ENCODE data around the gene ANO10.
A peak's percentile ranks its signal among the peaks of the same experiment; 100 is the strongest.

Gene ANO10

DNA sequence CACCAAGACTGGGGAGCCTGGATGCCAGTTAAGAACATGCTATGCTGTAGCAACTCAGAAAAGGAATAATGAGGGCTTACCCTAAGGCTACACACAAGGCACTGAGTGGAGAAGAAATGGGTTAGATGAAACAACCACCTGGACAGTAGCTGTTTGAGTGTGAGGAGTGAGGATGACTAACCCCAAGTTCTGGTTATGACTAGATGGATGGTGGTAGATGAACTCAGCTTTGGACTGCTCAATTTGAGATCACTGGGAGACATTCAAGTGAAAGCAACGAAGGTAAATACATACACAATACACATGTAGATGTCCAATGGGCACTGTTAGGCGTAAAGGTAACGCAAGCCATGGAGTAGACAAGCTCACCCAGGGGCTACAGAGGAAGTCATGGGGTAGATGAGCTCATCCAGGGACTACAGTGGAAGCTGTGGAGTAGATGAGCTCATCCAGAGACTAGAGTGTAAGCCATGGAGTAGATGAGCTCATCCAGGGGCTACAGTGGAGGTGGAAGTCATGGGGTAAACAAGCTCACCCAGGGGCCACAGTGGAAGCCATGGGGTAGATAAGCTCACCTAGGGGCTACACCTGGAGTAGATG, 98.3 kb downstream of the ANO10 start (continued):
- TF ChIP-seq ZNF2 (tag by site-specific recombination; IDR thresholded peaks at IDR 0.05), result no peak
- no peak for TF ChIP-seq ZNF16 (tag by site-specific recombination; IDR thresholded peaks at IDR 0.05; ENCODE audit: low read depth)
- TF ChIP-seq, protein P1, sequence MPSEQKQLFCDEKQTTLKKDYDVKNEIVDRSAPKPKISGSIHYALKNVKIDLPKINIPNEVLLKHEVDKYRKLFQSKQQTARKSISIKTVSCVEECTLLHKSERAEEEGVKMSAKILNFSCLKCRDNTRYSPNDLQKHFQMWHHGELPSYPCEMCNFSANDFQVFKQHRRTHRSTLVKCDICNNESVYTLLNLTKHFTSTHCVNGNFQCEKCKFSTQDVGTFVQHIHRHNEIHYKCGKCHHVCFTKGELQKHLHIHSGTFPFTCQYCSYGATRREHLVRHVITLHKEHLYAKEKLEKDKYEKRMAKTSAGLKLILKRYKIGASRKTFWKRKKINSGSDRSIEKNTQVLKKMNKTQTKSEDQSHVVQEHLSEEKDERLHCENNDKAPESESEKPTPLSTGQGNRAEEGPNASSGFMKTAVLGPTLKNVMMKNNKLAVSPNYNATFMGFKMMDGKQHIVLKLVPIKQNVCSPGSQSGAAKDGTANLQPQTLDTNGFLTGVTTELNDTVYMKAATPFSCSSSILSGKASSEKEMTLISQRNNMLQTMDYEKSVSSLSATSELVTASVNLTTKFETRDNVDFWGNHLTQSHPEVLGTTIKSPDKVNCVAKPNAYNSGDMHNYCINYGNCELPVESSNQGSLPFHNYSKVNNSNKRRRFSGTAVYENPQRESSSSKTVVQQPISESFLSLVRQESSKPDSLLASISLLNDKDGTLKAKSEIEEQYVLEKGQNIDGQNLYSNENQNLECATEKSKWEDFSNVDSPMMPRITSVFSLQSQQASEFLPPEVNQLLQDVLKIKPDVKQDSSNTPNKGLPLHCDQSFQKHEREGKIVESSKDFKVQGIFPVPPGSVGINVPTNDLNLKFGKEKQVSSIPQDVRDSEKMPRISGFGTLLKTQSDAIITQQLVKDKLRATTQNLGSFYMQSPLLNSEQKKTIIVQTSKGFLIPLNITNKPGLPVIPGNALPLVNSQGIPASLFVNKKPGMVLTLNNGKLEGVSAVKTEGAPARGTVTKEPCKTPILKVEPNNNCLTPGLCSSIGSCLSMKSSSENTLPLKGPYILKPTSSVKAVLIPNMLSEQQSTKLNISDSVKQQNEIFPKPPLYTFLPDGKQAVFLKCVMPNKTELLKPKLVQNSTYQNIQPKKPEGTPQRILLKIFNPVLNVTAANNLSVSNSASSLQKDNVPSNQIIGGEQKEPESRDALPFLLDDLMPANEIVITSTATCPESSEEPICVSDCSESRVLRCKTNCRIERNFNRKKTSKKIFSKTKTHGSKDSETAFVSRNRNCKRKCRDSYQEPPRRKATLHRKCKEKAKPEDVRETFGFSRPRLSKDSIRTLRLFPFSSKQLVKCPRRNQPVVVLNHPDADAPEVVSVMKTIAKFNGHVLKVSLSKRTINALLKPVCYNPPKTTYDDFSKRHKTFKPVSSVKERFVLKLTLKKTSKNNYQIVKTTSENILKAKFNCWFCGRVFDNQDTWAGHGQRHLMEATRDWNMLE (tag by site-specific recombination; conservative IDR thresholded peaks at IDR 0.05; ENCODE audit: low read depth), result peak; percentile 60
- TF ChIP-seq, protein P2, sequence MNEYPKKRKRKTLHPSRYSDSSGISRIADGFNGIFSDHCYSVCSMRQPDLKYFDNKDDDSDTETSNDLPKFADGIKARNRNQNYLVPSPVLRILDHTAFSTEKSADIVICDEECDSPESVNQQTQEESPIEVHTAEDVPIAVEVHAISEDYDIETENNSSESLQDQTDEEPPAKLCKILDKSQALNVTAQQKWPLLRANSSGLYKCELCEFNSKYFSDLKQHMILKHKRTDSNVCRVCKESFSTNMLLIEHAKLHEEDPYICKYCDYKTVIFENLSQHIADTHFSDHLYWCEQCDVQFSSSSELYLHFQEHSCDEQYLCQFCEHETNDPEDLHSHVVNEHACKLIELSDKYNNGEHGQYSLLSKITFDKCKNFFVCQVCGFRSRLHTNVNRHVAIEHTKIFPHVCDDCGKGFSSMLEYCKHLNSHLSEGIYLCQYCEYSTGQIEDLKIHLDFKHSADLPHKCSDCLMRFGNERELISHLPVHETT (tag by site-specific recombination; IDR thresholded peaks at IDR 0.05), result 0 out of 2 replicates have a peak, but pooled peaks have one; percentile 52
- TF ChIP-seq, protein P3, sequence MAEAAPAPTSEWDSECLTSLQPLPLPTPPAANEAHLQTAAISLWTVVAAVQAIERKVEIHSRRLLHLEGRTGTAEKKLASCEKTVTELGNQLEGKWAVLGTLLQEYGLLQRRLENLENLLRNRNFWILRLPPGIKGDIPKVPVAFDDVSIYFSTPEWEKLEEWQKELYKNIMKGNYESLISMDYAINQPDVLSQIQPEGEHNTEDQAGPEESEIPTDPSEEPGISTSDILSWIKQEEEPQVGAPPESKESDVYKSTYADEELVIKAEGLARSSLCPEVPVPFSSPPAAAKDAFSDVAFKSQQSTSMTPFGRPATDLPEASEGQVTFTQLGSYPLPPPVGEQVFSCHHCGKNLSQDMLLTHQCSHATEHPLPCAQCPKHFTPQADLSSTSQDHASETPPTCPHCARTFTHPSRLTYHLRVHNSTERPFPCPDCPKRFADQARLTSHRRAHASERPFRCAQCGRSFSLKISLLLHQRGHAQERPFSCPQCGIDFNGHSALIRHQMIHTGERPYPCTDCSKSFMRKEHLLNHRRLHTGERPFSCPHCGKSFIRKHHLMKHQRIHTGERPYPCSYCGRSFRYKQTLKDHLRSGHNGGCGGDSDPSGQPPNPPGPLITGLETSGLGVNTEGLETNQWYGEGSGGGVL (tag by site-specific recombination; IDR thresholded peaks at IDR 0.05), result peak; percentile 83
- no peak for TF ChIP-seq ZNF169 (tag by site-specific recombination; IDR thresholded peaks at IDR 0.05)
- TF ChIP-seq, protein P4, sequence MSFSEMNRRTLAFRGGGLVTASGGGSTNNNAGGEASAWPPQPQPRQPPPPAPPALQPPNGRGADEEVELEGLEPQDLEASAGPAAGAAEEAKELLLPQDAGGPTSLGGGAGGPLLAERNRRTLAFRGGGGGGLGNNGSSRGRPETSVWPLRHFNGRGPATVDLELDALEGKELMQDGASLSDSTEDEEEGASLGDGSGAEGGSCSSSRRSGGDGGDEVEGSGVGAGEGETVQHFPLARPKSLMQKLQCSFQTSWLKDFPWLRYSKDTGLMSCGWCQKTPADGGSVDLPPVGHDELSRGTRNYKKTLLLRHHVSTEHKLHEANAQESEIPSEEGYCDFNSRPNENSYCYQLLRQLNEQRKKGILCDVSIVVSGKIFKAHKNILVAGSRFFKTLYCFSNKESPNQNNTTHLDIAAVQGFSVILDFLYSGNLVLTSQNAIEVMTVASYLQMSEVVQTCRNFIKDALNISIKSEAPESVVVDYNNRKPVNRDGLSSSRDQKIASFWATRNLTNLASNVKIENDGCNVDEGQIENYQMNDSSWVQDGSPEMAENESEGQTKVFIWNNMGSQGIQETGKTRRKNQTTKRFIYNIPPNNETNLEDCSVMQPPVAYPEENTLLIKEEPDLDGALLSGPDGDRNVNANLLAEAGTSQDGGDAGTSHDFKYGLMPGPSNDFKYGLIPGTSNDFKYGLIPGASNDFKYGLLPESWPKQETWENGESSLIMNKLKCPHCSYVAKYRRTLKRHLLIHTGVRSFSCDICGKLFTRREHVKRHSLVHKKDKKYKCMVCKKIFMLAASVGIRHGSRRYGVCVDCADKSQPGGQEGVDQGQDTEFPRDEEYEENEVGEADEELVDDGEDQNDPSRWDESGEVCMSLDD (tag by site-specific recombination; IDR thresholded peaks at IDR 0.05), result peak; percentile 34; the same call in 1 of the 2 replicates
- TF ChIP-seq ZFHX2 (tag by site-specific recombination; conservative IDR thresholded peaks at IDR 0.05), result no peak
- TF ChIP-seq ZNF626 (tag by site-specific recombination; IDR thresholded peaks at IDR 0.05), result no peak
- no peak for TF ChIP-seq KLF7 (tag by site-specific recombination; IDR thresholded peaks at IDR 0.05; ENCODE audit: borderline replicate concordance)
- TF ChIP-seq ZNF24 (tag by site-specific recombination; IDR thresholded peaks at IDR 0.05), result 0 out of 2 replicates have a peak, but pooled peaks have one; percentile 38
- peak; percentile 69 for TF ChIP-seq GLIS2 (tag by site-specific recombination; IDR thresholded peaks at IDR 0.05)
- TF ChIP-seq, protein P5, sequence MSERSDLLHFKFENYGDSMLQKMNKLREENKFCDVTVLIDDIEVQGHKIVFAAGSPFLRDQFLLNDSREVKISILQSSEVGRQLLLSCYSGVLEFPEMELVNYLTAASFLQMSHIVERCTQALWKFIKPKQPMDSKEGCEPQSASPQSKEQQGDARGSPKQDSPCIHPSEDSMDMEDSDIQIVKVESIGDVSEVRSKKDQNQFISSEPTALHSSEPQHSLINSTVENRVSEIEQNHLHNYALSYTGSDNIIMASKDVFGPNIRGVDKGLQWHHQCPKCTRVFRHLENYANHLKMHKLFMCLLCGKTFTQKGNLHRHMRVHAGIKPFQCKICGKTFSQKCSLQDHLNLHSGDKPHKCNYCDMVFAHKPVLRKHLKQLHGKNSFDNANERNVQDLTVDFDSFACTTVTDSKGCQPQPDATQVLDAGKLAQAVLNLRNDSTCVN (tag by site-specific recombination; optimal IDR thresholded peaks at IDR 0.05), result no peak
- no peak for TF ChIP-seq ZNF843 (tag by site-specific recombination; IDR thresholded peaks at IDR 0.05)
- TF ChIP-seq, protein P6, sequence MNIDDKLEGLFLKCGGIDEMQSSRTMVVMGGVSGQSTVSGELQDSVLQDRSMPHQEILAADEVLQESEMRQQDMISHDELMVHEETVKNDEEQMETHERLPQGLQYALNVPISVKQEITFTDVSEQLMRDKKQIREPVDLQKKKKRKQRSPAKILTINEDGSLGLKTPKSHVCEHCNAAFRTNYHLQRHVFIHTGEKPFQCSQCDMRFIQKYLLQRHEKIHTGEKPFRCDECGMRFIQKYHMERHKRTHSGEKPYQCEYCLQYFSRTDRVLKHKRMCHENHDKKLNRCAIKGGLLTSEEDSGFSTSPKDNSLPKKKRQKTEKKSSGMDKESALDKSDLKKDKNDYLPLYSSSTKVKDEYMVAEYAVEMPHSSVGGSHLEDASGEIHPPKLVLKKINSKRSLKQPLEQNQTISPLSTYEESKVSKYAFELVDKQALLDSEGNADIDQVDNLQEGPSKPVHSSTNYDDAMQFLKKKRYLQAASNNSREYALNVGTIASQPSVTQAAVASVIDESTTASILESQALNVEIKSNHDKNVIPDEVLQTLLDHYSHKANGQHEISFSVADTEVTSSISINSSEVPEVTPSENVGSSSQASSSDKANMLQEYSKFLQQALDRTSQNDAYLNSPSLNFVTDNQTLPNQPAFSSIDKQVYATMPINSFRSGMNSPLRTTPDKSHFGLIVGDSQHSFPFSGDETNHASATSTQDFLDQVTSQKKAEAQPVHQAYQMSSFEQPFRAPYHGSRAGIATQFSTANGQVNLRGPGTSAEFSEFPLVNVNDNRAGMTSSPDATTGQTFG (tag by site-specific recombination; IDR thresholded peaks at IDR 0.05; ENCODE audit: borderline replicate concordance), result no peak
- TF ChIP-seq ZNF366 (tag by site-specific recombination; conservative IDR thresholded peaks at IDR 0.05), result peak; percentile 27; the same call in 1 of the 2 replicates
- no peak for TF ChIP-seq ZNF473 (tag by site-specific recombination; IDR thresholded peaks at IDR 0.05)
- peak; percentile 36; the same call in 1 of the 2 replicates for TF ChIP-seq ZBTB48 (tag by site-specific recombination; IDR thresholded peaks at IDR 0.05)
- TF ChIP-seq ZNF155 (tag by site-specific recombination; IDR thresholded peaks at IDR 0.05), result no peak
- TF ChIP-seq ZNF394 (tag by site-specific recombination; IDR thresholded peaks at IDR 0.05; ENCODE audit: borderline replicate concordance), result peak; percentile 40; the same call in 1 of the 2 replicates
- TF ChIP-seq GLIS1 (tag by site-specific recombination; IDR thresholded peaks at IDR 0.05), result peak; percentile 83
